Upper lobe of left lung (tissue), 4 donors: ENCODE data around the gene TMEM229A.

Experiments
- CTCF ChIP-seq, 6 experiments: fragments of 450-650 bp in 4 of 6; fragments of 200-600 bp in 2 of 6; sonication (generic) in 2 of 6; IDR thresholded peaks; one replicate each; pipeline ENCODE4 v1.5.1; 2016 to 2019; ENCODE audit warnings: antibody characterized with exemption in 6 of 6
- EP300 ChIP-seq, 4 donors: sonication (generic); formaldehyde crosslinking; IDR thresholded peaks; one replicate each; pipeline ENCODE4 v1.5.1; 2017; ENCODE audit warnings: antibody characterized with exemption in 4 of 4, control low read depth in 2 of 4
- POLR2A ChIP-seq, 4 donors: fragments of 450-650 bp; IDR thresholded peaks; one replicate each; pipeline ENCODE4 v1.5.1; 2016 to 2017; ENCODE audit warnings: antibody characterized with exemption in 4 of 4, mild to moderate bottlenecking in 2 of 4
- POLR2AphosphoS5 ChIP-seq, 2 donors: sonication (generic); formaldehyde crosslinking; IDR thresholded peaks; one replicate each; pipeline ENCODE4 v1.5.1; 2017; ENCODE audit warnings: antibody characterized with exemption in 2 of 2

GRCh38 chr7:124030964-124031363, 1.9 kb downstream of the TMEM229A start:
- TF ChIP-seq POLR2A (IDR thresholded peaks at IDR 0.05) (no peak), CTCF (IDR thresholded peaks at IDR 0.05) (no peak), EP300 (IDR thresholded peaks at IDR 0.05) (no peak), POLR2AphosphoS5 (IDR thresholded peaks at IDR 0.05) (no peak)
